CD4-positive, CD25-positive, alpha-beta regulatory T cell (primary cell): ENCODE results near the gene INPP4A. TPM values are rescaled to one million over a fixed set of nuclear protein-coding genes. Genes with fewer than 3 reads are reported as not detected.

ENCODE experiments used
- ATAC-seq, 2 donors: fragments of 150-1000 bp; cut with Tn5 transposase; one replicate each; pipeline ENCODE4 v1.10.0; 2021; ENCODE audit warnings: low read depth in 2 of 2, moderate number of reproducible peaks in 2 of 2, moderate library complexity in 1 of 2
- DNase-seq, 3 donors: peaks; one replicate each; pipeline versions ENCODE4 v3.0.0 to v3.0.0-alpha.2; 2012 to 2022; ENCODE audit warnings: mixed read lengths in 1 of 3
- H3K27ac ChIP-seq: one replicate; pipeline ENCODE4 v1.7.0; 2013; ENCODE audit warnings: mild to moderate bottlenecking, low read length; ENCODE audit not compliant: insufficient read depth, poor library complexity, severe bottlenecking
- H3K27me3 ChIP-seq: one replicate; pipeline ENCODE4 v1.7.0; 2013; ENCODE audit warnings: low read length; ENCODE audit not compliant: control insufficient read depth, insufficient read depth
- H3K36me3 ChIP-seq: one replicate; pipeline ENCODE4 v1.7.0; 2013; ENCODE audit warnings: mild to moderate bottlenecking, low read length, moderate library complexity; ENCODE audit not compliant: control insufficient read depth, insufficient read depth
- H3K4me1 ChIP-seq: 2 replicates; pipeline ENCODE4 v1.7.0; 2013; ENCODE audit warnings: mild to moderate bottlenecking, low read length; ENCODE audit not compliant: insufficient read depth, control insufficient read depth, poor library complexity, severe bottlenecking
- H3K4me3 ChIP-seq: one replicate; pipeline ENCODE4 v1.7.0; 2013; ENCODE audit warnings: low read depth, mild to moderate bottlenecking, low read length, moderate library complexity
- H3K9me3 ChIP-seq, 2 experiments: 1 replicate in 1 of 2; 2 replicates in 1 of 2; pipeline ENCODE4 v1.7.0; 2013; ENCODE audit warnings: low read length in 2 of 2, mild to moderate bottlenecking in 1 of 2, moderate library complexity in 1 of 2; ENCODE audit not compliant: control insufficient read depth in 2 of 2
- H3K27ac Mint-ChIP-seq, 3 donors: one replicate each; pipeline ENCODE4 v1.8.0; 2020 to 2022; ENCODE audit warnings: mild to moderate bottlenecking in 3 of 3, mixed read lengths in 3 of 3, moderate library complexity in 2 of 3
- H3K27me3 Mint-ChIP-seq: one replicate; pipeline ENCODE4 v1.8.0; 2022; ENCODE audit warnings: mild to moderate bottlenecking, mixed read lengths
- H3K36me3 Mint-ChIP-seq: one replicate; pipeline ENCODE4 v1.8.0; 2020; ENCODE audit warnings: mixed read lengths
- H3K4me1 Mint-ChIP-seq, 4 donors: one replicate each; pipeline ENCODE4 v1.8.0; 2020 to 2022; ENCODE audit warnings: mixed read lengths in 4 of 4, mild to moderate bottlenecking in 1 of 4
- H3K4me3 Mint-ChIP-seq, 4 donors: one replicate each; pipeline ENCODE4 v1.8.0; 2020 to 2022; ENCODE audit warnings: mild to moderate bottlenecking in 4 of 4, mixed read lengths in 4 of 4, moderate library complexity in 3 of 4
- H3K9me3 Mint-ChIP-seq, 7 donors: one replicate each; pipeline ENCODE4 v1.8.0; 2020 to 2022; ENCODE audit warnings: mixed read lengths in 7 of 7, mild to moderate bottlenecking in 3 of 7, moderate library complexity in 2 of 7
- polyA plus RNA-seq, 4 donors: library from polyadenylated mRNA; unstranded; fragments of 300-500 nt; fragmentation: Illumina TruSeq; gene quantifications; one replicate each; pipeline ENCODE4 v1.2.3, GENCODE V29; 2021
- total RNA-seq: library from RNA; stranded (reverse); gene quantifications from one replicate; pipeline ENCODE4 v1.2.3, GENCODE V29; 2022

The INPP4A gene
- total and polyA plus RNA-seq, 5 donors from 2014 or later, result 27.9 to 106 (median 31.5) TPM

GRCh38 chr2:98448441-98449145, 3.9 kb downstream of the INPP4A start:
- peak overlapping the region; percentile 74 for H3K27ac ChIP-seq
- Mint-ChIP-seq H3K36me3 (peaks cover 3% of the 10 kb centered on the region), H3K4me3 (peak overlapping the region; percentile 91 to 97 (median 96)), H3K27me3 (no peaks in the 10 kb centered on the region), H3K9me3 (no peaks in the 10 kb centered on the region), H3K4me1 (peaks cover 15 to 85% (median 67%) of the 10 kb centered on the region in 4 donors), H3K27ac (peak overlapping the region; percentile 92 to 97 (median 94))
- no peaks in the 10 kb centered on the region for H3K9me3 ChIP-seq
- peaks cover 4% of the 10 kb centered on the region for H3K36me3 ChIP-seq
- H3K4me3 ChIP-seq, result peak overlapping the region; percentile 69
- DNase-seq, result peak; percentile 42 to 87 (median 84)
- H3K27me3 ChIP-seq, result no peaks in the 10 kb centered on the region
- peak; percentile 57 to 59 for ATAC-seq
- peaks cover 78% of the 10 kb centered on the region for H3K4me1 ChIP-seq

- Mint-ChIP-seq H3K4me1 (peaks cover 15 to 98% (median 84%) of the 10 kb centered on the region in 4 donors), H3K36me3 (peaks cover 22% of the 10 kb centered on the region), H3K27me3 (no peaks in the 10 kb centered on the region), H3K9me3 (no peaks in the 10 kb centered on the region), H3K4me3 (peak overlapping the region; percentile 66 to 69 (median 69)), H3K27ac (peak overlapping the region; percentile 85 to 92 (median 87))
- H3K36me3 ChIP-seq, result peaks cover 11% of the 10 kb centered on the region
- peak overlapping the region; percentile 47 for H3K4me3 ChIP-seq
- no peaks in the 10 kb centered on the region for H3K27me3 ChIP-seq
- H3K9me3 ChIP-seq, result no peaks in the 10 kb centered on the region
- peak overlapping the region; percentile 39 for H3K27ac ChIP-seq
- peaks cover 92% of the 10 kb centered on the region for H3K4me1 ChIP-seq
- DNase-seq (no peak), ATAC-seq (no peak)
These were observed 7.9 kb downstream of the INPP4A start for GRCh38 chr2:98452396-98453027.

- H3K4me1 ChIP-seq, result peaks cover 96% of the 10 kb centered on the region
- peak overlapping the region; percentile 66 to 69 (median 69) for H3K4me3 Mint-ChIP-seq
- no peak for ATAC-seq
- peak overlapping the region; percentile 47 for H3K4me3 ChIP-seq
- no peaks in the 10 kb centered on the region for H3K9me3 ChIP-seq
- peak overlapping the region; percentile 44 for H3K27ac ChIP-seq
- H3K36me3 ChIP-seq, result peaks cover 11% of the 10 kb centered on the region
- peaks cover 15 to 97% (median 83%) of the 10 kb centered on the region in 4 donors for H3K4me1 Mint-ChIP-seq
- no peaks in the 10 kb centered on the region for H3K9me3 Mint-ChIP-seq
- no peak for DNase-seq
- H3K27me3 ChIP-seq, result no peaks in the 10 kb centered on the region
- H3K27ac Mint-ChIP-seq, result peak overlapping the region; percentile 85 to 92 (median 87)
- no peaks in the 10 kb centered on the region for H3K27me3 Mint-ChIP-seq
- H3K36me3 Mint-ChIP-seq, result peaks cover 22% of the 10 kb centered on the region
These were observed 8.4 kb downstream of the INPP4A start for GRCh38 chr2:98453083-98453482.

GRCh38 chr2:98453531-98453930, 8.9 kb downstream of the INPP4A start:
- no peak for ATAC-seq
- Histone ChIP-seq H3K27ac (peak overlapping the region; percentile 76), H3K36me3 (peaks cover 11% of the 10 kb centered on the region), H3K4me3 (peak overlapping the region; percentile 47), H3K4me1 (peaks cover 97% of the 10 kb centered on the region), H3K9me3 (no peaks in the 10 kb centered on the region), H3K27me3 (no peaks in the 10 kb centered on the region)
- H3K27ac Mint-ChIP-seq, result peak overlapping the region in 2 of 3 donors; percentile 85 to 92
- H3K36me3 Mint-ChIP-seq, result peaks cover 27% of the 10 kb centered on the region
- H3K27me3 Mint-ChIP-seq, result no peaks in the 10 kb centered on the region
- no peaks in the 10 kb centered on the region for H3K9me3 Mint-ChIP-seq
- peak overlapping the region; percentile 66 to 69 (median 69) for H3K4me3 Mint-ChIP-seq
- peaks cover 14 to 97% (median 84%) of the 10 kb centered on the region in 4 donors for H3K4me1 Mint-ChIP-seq
- no peak for DNase-seq

GRCh38 chr2:98454073-98454472, 9.4 kb downstream of the INPP4A start:
- H3K36me3 Mint-ChIP-seq, result peaks cover 28% of the 10 kb centered on the region
- H3K4me3 Mint-ChIP-seq, result peak overlapping the region; percentile 66 to 72 (median 68)
- no peaks in the 10 kb centered on the region for H3K27me3 Mint-ChIP-seq
- H3K36me3 ChIP-seq, result peaks cover 11% of the 10 kb centered on the region
- peak overlapping the region; percentile 85 to 92 (median 87) for H3K27ac Mint-ChIP-seq
- H3K4me1 ChIP-seq, result peaks cover 97% of the 10 kb centered on the region
- H3K27me3 ChIP-seq, result no peaks in the 10 kb centered on the region
- H3K27ac ChIP-seq, result peak overlapping the region; percentile 76
- H3K4me3 ChIP-seq, result peak overlapping the region; percentile 55
- no peak for ATAC-seq
- DNase-seq, result no peak
- peaks cover 10 to 97% (median 84%) of the 10 kb centered on the region in 4 donors for H3K4me1 Mint-ChIP-seq
- H3K9me3 Mint-ChIP-seq, result peaks cover 0 to 1% (median 0%) of the 10 kb centered on the region in 7 donors
- no peaks in the 10 kb centered on the region for H3K9me3 ChIP-seq

- H3K9me3 ChIP-seq, result no peaks in the 10 kb centered on the region
- peak overlapping the region; percentile 76 for H3K27ac ChIP-seq
- Mint-ChIP-seq H3K36me3 (peaks cover 28% of the 10 kb centered on the region), H3K27me3 (no peaks in the 10 kb centered on the region), H3K4me3 (peak overlapping the region; percentile 49 to 72 (median 68)), H3K27ac (peak overlapping the region; percentile 85 to 92 (median 87)), H3K4me1 (peaks cover 13 to 97% (median 84%) of the 10 kb centered on the region in 4 donors), H3K9me3 (peaks cover 0 to 1% (median 0%) of the 10 kb centered on the region in 7 donors)
- DNase-seq, result peak in 1 of 3 donors; percentile 79
- H3K4me3 ChIP-seq, result peak overlapping the region; percentile 55
- no peaks in the 10 kb centered on the region for H3K27me3 ChIP-seq
- ATAC-seq, result peak; percentile 25 to 40
- H3K36me3 ChIP-seq, result peaks cover 11% of the 10 kb centered on the region
- H3K4me1 ChIP-seq, result peaks cover 98% of the 10 kb centered on the region
These were observed 10.0 kb downstream of the INPP4A start for GRCh38 chr2:98454500-98455235.

- no peaks in the 10 kb centered on the region for H3K27me3 Mint-ChIP-seq
- peak overlapping the region; percentile 82 to 92 (median 85) for H3K27ac Mint-ChIP-seq
- Histone ChIP-seq H3K27ac (peak overlapping the region; percentile 76), H3K27me3 (no peaks in the 10 kb centered on the region), H3K36me3 (peaks cover 11% of the 10 kb centered on the region), H3K4me1 (peaks cover 99% of the 10 kb centered on the region), H3K9me3 (no peaks in the 10 kb centered on the region), H3K4me3 (peak overlapping the region; percentile 55)
- H3K36me3 Mint-ChIP-seq, result peaks cover 28% of the 10 kb centered on the region
- H3K4me3 Mint-ChIP-seq, result peak overlapping the region; percentile 49 to 72 (median 68)
- peak; percentile 56 to 57 for ATAC-seq
- peaks cover 19 to 97% (median 84%) of the 10 kb centered on the region in 4 donors for H3K4me1 Mint-ChIP-seq
- H3K9me3 Mint-ChIP-seq, result peaks cover 0 to 1% (median 0%) of the 10 kb centered on the region in 7 donors
- peak in 2 of 3 donors; percentile 45 to 69 for DNase-seq
These were observed 10.9 kb downstream of the INPP4A start for GRCh38 chr2:98455494-98455976.
